HUES64 (cell line): ENCODE data around the gene PI4KA.
A peak's percentile ranks its signal among the peaks of the same experiment; 100 is the strongest.

Experiments
- H3K27ac ChIP-seq: 2 replicates; pipeline ENCODE4 v1.7.0; 2013; ENCODE audit warnings: low read depth, low read length, inconsistent platforms
- H3K27me3 ChIP-seq: 2 replicates; pipeline ENCODE4 v1.6.1; 2013; ENCODE audit warnings: mild to moderate bottlenecking, low read length; ENCODE audit not compliant: insufficient read depth
- H3K36me3 ChIP-seq: 2 replicates; pipeline ENCODE4 v1.6.1; 2013; ENCODE audit warnings: mild to moderate bottlenecking, low read length; ENCODE audit not compliant: insufficient read depth
- H3K4me1 ChIP-seq: 2 replicates; pipeline ENCODE4 v1.6.1; 2013; ENCODE audit warnings: mild to moderate bottlenecking, low read length, moderate library complexity; ENCODE audit not compliant: insufficient read depth
- H3K4me3 ChIP-seq: 2 replicates; pipeline ENCODE4 v1.5.1; 2013; ENCODE audit warnings: mild to moderate bottlenecking, low read length, moderate library complexity
- H3K9ac ChIP-seq: 2 replicates; pipeline ENCODE4 v1.6.1; 2013; ENCODE audit warnings: mild to moderate bottlenecking, low read depth, low read length
- H3K9me3 ChIP-seq: 2 replicates; pipeline ENCODE4 v1.6.1; 2013; ENCODE audit warnings: low read depth, low read length; ENCODE audit not compliant: insufficient read depth
- WGBS: fragments of 150-250, 120-280 bp; methylation state at CpG from one replicate; pipeline ENCODE4 v1.1.7; 2013; ENCODE audit warnings: missing lambda C conversion rate; 5-methylcytosine and 5-hydroxymethylcytosine counted together

The PI4KA gene

DNA sequence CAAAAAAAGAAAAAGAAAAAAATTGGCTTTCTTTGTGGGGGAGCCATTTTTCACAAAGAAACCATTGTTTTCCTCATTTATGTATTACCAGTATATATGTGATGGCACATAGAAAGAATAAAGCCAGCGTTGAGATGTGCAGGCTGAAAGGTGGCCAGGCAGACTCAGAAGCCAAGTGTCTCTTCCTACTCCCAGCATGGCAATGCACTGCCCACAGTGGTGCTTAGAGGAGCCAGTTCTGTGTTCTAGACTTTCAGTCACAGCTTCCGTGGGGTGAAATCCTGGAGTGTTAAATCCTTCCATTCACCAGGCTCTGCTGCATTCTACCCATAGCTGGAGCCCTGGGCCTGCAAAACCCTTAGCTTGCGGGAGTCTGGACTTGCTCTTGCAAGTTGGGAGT is 19.1 kb upstream of the PI4KA start:
- Histone ChIP-seq H3K4me1 (no peaks in the 10 kb centered on the region), H3K9ac (no peak overlapping the region), H3K36me3 (peaks cover 15% of the 10 kb centered on the region), H3K9me3 (no peaks in the 10 kb centered on the region), H3K4me3 (no peak overlapping the region), H3K27ac (no peak overlapping the region), H3K27me3 (no peaks in the 10 kb centered on the region)
- WGBS, result 91% methylated on average over 3 of the region's 3 CpGs

DNA sequence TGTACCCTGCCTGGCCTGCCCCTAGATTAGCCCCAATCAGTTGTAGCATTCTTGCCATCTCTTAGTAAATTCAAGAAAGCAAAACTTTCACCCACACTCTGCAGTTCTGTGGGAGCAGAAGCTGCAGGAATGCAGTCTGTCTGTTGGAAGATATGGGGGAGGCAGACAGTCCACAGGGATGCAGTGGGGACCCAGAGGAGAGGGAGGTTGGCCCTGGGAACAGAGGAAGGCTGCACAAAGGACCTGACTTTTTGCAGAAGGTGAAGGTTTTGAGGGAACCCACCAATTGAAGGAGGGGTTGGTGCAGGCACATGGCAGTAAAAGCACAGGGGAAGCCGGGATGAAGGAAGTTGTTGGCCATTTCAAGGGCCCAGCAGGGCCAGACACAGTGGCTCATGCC is 16.7 kb upstream of the PI4KA start:
- Histone ChIP-seq H3K27ac (no peak overlapping the region), H3K4me3 (no peak overlapping the region), H3K4me1 (no peaks in the 10 kb centered on the region), H3K27me3 (no peaks in the 10 kb centered on the region), H3K9ac (no peak overlapping the region), H3K36me3 (peaks cover 12% of the 10 kb centered on the region), H3K9me3 (no peaks in the 10 kb centered on the region)
- WGBS, result 93% methylated on average over 1 of the region's 1 CpG

DNA sequence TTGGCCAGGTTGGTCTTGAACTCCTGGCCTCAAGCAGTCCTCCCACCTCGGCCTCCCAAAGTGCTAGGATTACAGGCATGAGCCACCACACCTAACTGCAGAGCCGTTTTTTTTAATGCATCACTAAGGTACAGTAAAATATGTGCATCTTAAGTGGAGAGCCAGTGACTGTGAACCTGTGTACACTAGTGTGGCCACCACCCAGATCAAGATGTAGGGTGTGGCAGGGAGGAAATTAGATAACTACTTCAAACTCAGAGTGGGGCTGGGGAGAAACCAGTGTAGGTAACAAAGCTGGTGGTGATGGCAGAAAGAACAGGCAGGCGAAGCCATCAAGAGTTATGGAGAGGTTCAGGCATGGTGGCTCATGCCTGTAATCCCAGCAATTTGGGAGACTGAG is 14.6 kb upstream of the PI4KA start:
- H3K9me3 ChIP-seq, result no peaks in the 10 kb centered on the region
- no peaks in the 10 kb centered on the region for H3K27me3 ChIP-seq
- H3K9ac ChIP-seq, result no peak overlapping the region
- H3K4me1 ChIP-seq, result no peaks in the 10 kb centered on the region
- no peak overlapping the region for H3K27ac ChIP-seq
- 93% methylated on average over 3 of the region's 3 CpGs for WGBS
- no peak overlapping the region for H3K4me3 ChIP-seq
- H3K36me3 ChIP-seq, result peaks cover 13% of the 10 kb centered on the region

DNA sequence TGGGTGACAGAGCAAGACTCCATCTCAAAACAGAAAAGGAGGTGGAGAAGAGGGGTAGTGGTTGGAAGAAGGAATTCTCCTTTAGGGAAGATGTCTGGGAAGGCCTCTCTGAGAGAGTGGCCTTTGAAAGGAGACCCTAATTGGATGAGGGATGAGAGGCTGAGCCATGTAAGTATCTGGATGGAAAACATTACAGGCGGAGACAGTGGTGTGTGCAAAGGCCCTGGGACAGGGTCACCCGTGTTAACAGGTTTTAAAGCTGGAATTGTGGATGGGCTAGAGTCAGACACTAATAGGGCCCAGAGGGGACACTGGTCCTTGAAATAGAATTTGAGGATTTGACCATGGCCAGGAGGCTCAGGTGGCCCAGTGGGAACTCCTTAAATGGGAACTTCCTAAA is 10.6 kb upstream of the PI4KA start:
- Histone ChIP-seq H3K27ac (no peak overlapping the region), H3K4me1 (no peaks in the 10 kb centered on the region)

DNA sequence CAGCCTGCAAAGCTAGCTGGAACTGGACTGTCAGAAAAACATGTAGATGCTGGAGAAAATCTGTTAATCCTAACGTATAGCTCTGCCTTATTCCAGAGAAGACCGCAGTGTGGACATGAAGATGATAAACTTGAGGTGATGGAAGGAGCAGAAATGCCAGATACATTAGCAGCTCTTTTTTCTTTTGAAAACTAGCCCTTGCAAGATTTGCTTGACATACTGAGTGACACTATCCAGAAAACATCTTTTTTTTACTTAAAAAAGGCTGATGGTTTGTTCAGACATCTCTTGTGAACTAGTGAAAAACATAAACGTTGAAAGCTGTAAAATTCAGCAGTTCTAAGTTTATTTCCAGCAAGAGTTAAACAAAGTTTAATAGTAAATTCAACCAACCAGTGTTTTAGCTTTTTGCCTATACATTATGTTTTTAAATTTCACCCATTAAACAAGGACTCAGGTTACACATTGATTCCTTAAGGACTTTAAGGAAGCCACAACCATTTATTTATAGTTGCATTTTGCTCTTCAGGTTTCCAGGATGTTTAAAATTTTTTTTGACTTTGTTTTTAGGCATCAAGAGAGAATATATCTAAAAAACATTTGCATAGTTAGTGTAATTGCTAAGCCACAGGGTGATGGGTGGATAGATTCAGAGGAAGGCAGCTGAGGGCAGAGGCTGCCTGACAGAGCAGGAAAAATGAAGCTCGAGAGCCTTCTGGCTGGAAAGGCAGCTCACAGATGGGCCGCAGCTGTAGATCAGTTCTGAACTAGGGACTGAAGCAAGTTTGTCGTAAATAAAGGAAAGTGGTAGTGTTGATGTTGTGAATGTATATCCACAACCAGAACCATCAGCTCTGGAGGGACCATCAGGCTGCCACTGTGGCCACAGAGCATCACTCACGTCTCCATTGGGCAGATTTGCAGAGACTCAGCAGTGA is 9.7 kb upstream of the PI4KA start:
- Histone ChIP-seq H3K27me3 (no peaks in the 10 kb centered on the region), H3K9me3 (no peaks in the 10 kb centered on the region), H3K4me1 (no peaks in the 10 kb centered on the region), H3K27ac (no peak overlapping the region), H3K9ac (no peak overlapping the region), H3K4me3 (no peak overlapping the region), H3K36me3 (peaks cover 11% of the 10 kb centered on the region)
- WGBS, result 87% methylated on average over 7 of the region's 7 CpGs

More for the DNA sequence above, 10.6 kb upstream of the PI4KA start:
- H3K27me3 ChIP-seq, result no peaks in the 10 kb centered on the region
- peaks cover 13% of the 10 kb centered on the region for H3K36me3 ChIP-seq
- WGBS, result 91% methylated on average over 2 of the region's 2 CpGs
- no peak overlapping the region for H3K4me3 ChIP-seq
- H3K9me3 ChIP-seq, result no peaks in the 10 kb centered on the region
- H3K9ac ChIP-seq, result no peak overlapping the region

DNA sequence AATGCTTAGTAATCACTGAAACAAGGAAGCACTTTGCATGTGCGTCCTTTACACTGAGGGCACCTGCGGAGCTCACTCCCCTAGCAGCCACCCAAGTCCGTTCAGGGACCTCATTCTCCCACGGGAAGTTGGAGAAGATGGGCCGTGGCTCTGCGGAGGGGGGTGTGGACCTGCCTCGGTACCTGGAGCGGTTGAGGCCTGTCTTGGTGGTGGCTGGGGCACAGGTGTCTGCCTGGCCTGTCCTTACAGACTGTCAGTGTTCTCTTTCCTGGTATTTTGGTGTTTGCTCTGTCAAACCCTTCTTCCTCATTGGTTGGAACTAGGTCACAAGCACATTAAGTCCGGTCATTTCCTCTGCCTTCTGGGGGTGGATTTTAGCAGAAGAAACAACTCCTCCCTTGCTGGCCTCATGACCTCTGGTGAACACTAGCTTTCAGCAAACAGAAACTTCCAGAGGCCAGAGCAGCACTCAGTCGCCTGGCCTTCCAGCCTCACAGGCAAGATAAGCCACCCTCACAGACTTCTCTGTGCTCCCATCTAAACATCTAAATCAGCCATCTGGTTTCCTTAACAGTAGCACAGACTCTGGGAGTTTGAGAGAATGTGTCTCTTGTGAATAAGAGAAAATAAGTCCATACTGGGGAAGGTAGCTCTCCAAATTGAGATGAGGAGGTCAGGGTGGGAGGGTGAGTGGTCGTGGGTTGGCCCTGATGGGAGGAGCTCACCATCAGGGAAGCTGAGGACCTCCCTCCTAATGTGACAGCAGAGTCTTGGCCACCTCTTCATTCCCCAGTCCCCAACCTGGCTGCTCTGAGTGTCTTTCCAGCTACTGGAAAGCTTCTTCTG is 8.8 kb upstream of the PI4KA start:
- Histone ChIP-seq H3K9ac (no peak overlapping the region), H3K9me3 (no peaks in the 10 kb centered on the region), H3K27me3 (no peaks in the 10 kb centered on the region), H3K27ac (no peak overlapping the region), H3K36me3 (peaks cover 9% of the 10 kb centered on the region), H3K4me1 (no peaks in the 10 kb centered on the region), H3K4me3 (no peak overlapping the region)
- WGBS, result 91% methylated on average over 11 of the region's 11 CpGs

DNA sequence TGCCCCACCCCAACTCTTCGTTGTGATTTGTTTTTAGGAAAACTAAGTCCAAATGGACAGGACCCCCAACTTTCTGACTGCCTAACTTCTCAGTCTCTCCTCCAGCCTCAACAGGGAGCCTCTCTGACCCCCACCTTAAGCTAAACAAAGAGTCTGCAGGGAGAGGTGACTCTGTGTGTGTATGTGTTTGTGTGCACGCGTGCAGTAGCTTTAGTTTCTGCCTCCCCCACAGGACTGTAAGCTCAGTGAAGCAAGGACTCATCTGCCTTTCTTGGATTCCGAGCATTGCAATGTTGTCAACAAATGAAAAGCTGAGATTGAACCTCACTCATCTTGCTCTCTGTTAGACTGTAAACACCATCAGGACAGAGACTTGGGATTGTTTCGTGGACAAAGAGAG is 8.1 kb upstream of the PI4KA start:
- no peaks in the 10 kb centered on the region for H3K9me3 ChIP-seq
- H3K27ac ChIP-seq, result no peak overlapping the region
- 95% methylated on average over 5 of the region's 5 CpGs for WGBS
- no peak overlapping the region for H3K4me3 ChIP-seq
- no peak overlapping the region for H3K9ac ChIP-seq
- peaks cover 9% of the 10 kb centered on the region for H3K36me3 ChIP-seq
- H3K27me3 ChIP-seq, result no peaks in the 10 kb centered on the region
- H3K4me1 ChIP-seq, result no peaks in the 10 kb centered on the region

DNA sequence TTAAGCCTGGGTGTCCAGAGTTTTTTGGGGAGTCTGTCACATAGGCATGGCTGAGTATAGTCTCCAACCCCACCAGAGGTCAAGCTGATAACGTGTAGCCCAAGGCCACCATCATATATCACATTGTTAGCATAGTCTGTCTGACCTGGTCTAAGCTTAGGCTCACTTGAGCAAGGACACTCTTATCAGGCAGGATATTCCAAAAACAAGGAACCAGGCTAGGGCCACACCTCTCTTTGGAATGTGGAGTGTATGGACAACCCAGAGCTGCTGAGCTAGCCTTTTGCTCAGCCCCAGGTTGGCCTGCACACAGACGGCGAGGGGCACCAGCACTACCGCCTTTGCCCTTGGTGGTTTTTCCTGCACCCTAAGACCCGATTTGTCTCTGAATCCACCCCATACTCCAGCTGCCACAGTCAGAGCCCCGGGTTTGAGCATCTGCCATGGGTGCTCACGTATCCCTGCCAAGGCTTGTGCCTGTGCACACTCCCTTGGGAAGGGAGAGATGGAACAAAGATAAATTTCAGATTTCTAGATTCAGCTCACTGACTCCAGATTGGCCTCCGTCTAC is 7.3 kb upstream of the PI4KA start:
- 92% methylated on average over 8 of the region's 8 CpGs for WGBS
- H3K9ac ChIP-seq, result no peak overlapping the region
- H3K36me3 ChIP-seq, result peaks cover 8% of the 10 kb centered on the region
- H3K27ac ChIP-seq, result no peak overlapping the region
- no peaks in the 10 kb centered on the region for H3K27me3 ChIP-seq
- H3K4me3 ChIP-seq, result no peak overlapping the region
- H3K4me1 ChIP-seq, result no peaks in the 10 kb centered on the region
- H3K9me3 ChIP-seq, result no peaks in the 10 kb centered on the region

DNA sequence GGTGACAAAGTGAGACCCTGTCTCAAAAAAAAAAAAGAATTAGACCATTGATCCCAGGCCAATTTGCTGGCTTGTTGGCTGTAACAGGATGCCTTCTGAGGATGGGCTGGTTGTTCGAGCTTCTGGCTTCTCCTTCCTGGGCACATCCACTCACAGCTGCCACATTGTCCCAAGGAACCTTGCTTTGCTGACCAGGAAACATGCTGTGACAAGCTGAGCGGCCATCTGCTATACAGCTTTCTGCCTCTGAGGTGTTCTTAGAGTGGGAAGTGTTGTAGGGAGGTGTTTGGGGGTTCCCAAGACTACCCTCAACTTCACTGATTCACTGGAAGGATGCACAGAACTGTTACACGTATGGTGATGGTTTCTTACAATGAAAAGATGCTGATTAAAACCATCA is 6.7 kb upstream of the PI4KA start:
- no peaks in the 10 kb centered on the region for H3K9me3 ChIP-seq
- H3K9ac ChIP-seq, result no peak overlapping the region
- no peak overlapping the region for H3K27ac ChIP-seq
- no peak overlapping the region for H3K4me3 ChIP-seq
- 89% methylated on average over 3 of the region's 3 CpGs for WGBS
- peaks cover 2% of the 10 kb centered on the region for H3K36me3 ChIP-seq
- no peaks in the 10 kb centered on the region for H3K27me3 ChIP-seq
- H3K4me1 ChIP-seq, result no peaks in the 10 kb centered on the region

DNA sequence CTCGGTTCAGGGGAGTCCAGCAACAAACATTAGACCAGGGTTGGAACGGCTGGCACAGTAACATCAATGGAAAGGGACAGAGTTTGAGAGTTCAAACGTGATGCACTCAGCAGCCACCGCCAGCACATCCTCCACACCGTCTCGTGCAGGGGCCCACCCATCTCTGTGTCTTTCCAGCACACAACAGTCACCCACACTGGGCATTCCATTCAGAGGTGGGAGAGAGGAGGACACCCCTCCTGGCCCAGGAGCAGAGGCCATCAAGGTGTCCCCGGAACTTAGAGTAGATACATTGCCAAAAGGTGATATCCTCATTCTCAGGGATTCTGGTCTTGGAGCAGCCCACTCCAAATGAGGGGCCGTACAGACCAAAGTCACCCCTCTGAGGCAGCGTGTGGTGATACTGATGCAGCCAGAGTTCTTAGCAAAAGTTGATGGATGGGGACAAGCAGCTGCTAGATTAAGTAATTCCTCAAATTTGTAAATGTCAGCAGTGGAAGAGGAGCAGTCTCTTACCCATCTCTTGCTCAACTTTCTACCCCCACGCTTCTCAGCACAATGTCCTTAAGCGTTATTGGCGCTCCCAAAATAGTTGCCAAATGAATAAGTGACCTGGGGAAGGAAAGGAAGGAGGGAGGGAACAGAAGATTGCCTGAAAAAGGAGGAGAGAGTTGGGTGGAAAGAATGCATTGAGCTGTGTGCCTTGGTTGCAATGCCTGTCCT is 5.7 kb upstream of the PI4KA start:
- no peaks in the 10 kb centered on the region for H3K9me3 ChIP-seq
- H3K9ac ChIP-seq, result peak overlapping the region; percentile 11; the same call in 1 of the 2 replicates
- no peak overlapping the region for H3K27ac ChIP-seq
- no peak overlapping the region for H3K4me3 ChIP-seq
- H3K36me3 ChIP-seq, result no peaks in the 10 kb centered on the region
- no peaks in the 10 kb centered on the region for H3K27me3 ChIP-seq
- H3K4me1 ChIP-seq, result no peaks in the 10 kb centered on the region
- 94% methylated on average over 12 of the region's 12 CpGs for WGBS
